ENCODE measurements around the gene ZNF77.
"Not testable (repeated sequence)": the region's sequence is repeated elsewhere in the genome, so short reads cannot be mapped to it uniquely, and the experiment has no call there.

The ZNF77 gene

GRCh38 chr19:2900296-2901252 is 44.2 kb downstream of the ZNF77 start, which contains the start of gene ZNF57:
TSS of gene ZNF57 (plus strand) at chr19:2900928. CDS start at chr19:2901046, 118 bp downstream.
- FAIRE-seq = no peak
- no peak for TF ChIP-seq CTCF (IDR thresholded peaks at IDR 0.05; ENCODE audit: insufficient read depth, missing control alignments)
- DNase-seq (ENCODE audit: insufficient read length, low spot score) = peak; percentile 94

- DNase-seq (ENCODE audit: insufficient read length, low spot score) (no peak), FAIRE-seq (no peak)
- no peak for TF ChIP-seq CTCF (IDR thresholded peaks at IDR 0.05; ENCODE audit: insufficient read depth, missing control alignments)
Measured at GRCh38 chr19:2896694-2897093, 48.1 kb downstream of the ZNF77 start.

GRCh38 chr19:2890531-2890930 is 54.2 kb downstream of the ZNF77 start:
- FAIRE-seq = not testable (repeated sequence)

GRCh38 chr19:2888731-2889224 is 56.0 kb downstream of the ZNF77 start:
- TF ChIP-seq CTCF (IDR thresholded peaks at IDR 0.05; ENCODE audit: insufficient read depth, missing control alignments) = no peak

More at GRCh38 chr19:2890531-2890930, 54.2 kb downstream of the ZNF77 start:
- not testable (repeated sequence) for DNase-seq (ENCODE audit: insufficient read length, low spot score)

GRCh38 chr19:2887391-2887914 is 57.3 kb downstream of the ZNF77 start:
- DNase-seq (ENCODE audit: insufficient read length, low spot score) = peak; percentile 67
- FAIRE-seq = peak; percentile 67

More at GRCh38 chr19:2888731-2889224, 56.0 kb downstream of the ZNF77 start:
- FAIRE-seq (no peak), DNase-seq (ENCODE audit: insufficient read length, low spot score) (no peak)

GRCh38 chr19:2885736-2886135 is 59.0 kb downstream of the ZNF77 start:
- DNase-seq (ENCODE audit: insufficient read length, low spot score) (no peak), FAIRE-seq (no peak)
- TF ChIP-seq CTCF (IDR thresholded peaks at IDR 0.05; ENCODE audit: insufficient read depth, missing control alignments) = no peak

More at GRCh38 chr19:2887391-2887914, 57.3 kb downstream of the ZNF77 start:
- TF ChIP-seq CTCF (IDR thresholded peaks at IDR 0.05; ENCODE audit: insufficient read depth, missing control alignments) = peak; percentile 78

- FAIRE-seq (no peak), DNase-seq (ENCODE audit: insufficient read length, low spot score) (no peak)
- TF ChIP-seq CTCF (IDR thresholded peaks at IDR 0.05; ENCODE audit: insufficient read depth, missing control alignments) = no peak
Measured at GRCh38 chr19:2883686-2884439, 60.9 kb downstream of the ZNF77 start.
